Measurements from ENCODE around the gene KRT17.
A peak's percentile ranks its signal among the peaks of the same experiment; 100 is the strongest.
"Not testable (repeated sequence)": the region's sequence is repeated elsewhere in the genome, so short reads cannot be mapped to it uniquely, and the experiment has no call there.

KRT17 gene

GRCh38 chr17:41619036-41619926, 5.1 kb downstream of the KRT17 start:
- DNase-seq, result no peak

- DNase-seq, result no peak
Observed at GRCh38 chr17:41618341-41619035, 5.9 kb downstream of the KRT17 start.

DNA sequence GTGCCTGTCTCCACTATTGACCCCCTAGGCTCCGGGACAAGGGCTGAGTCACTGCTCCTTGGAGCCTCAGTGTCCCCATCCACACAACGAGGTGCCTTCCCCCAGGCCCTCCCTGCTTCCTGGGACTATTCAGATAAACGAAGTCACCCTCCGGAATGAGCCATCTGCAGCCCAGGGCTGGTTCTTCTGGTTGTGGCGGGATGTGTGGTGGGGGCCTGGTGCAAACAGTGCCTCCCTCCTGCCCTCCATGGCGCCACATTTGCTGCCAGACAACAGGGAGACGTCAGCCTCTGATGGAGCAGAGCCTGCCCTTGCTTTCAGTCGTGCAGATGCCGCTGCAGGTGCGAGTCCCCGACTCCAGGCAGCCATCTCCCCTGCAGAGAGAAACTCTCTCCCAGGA, 6.7 kb downstream of the KRT17 start:
- DNase-seq, result no peak

- DNase-seq, result no peak
Observed at GRCh38 chr17:41617136-41617535, 7.2 kb downstream of the KRT17 start.

DNA sequence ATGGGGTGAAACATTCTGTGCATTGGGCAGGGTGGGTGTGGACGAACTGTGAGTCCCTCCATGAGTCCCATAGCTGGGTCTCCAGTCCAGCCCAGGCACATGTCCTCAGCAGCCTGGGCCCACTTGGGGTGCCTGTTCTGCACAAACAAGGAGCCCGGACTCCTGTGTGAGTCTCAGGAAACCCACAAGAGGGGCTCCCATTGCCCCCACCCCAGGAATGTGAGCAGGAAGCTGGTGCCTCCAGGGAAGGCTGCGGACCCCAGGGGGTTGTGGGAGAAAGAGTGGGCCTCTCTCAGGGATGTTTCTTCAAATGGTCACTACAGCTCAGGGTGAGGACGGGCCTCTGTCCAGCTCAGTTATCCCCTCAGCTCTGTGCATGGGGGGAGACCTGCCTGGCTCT, 7.9 kb downstream of the KRT17 start:
- DNase-seq, result not testable (repeated sequence)

DNA sequence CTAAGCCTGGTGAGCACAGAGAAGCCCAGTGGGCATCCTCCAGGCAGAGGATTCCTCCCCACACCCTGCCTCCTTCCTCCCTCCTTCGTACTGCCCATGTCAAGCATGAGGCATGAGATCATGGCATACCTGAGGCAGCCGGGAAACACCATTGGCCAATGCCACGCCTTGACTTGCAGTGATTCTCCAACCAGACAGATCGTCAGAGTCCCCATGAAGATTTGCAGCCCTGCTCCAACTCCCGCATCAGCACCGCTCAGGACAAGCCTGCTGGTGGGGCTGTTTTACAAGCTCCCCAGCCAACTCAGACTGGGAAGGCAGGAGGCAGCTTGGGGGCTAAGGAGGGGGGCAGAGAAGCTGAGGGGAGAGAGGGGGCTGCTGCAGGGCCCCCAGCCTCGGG, 8.9 kb downstream of the KRT17 start:
- no peak for DNase-seq

DNA sequence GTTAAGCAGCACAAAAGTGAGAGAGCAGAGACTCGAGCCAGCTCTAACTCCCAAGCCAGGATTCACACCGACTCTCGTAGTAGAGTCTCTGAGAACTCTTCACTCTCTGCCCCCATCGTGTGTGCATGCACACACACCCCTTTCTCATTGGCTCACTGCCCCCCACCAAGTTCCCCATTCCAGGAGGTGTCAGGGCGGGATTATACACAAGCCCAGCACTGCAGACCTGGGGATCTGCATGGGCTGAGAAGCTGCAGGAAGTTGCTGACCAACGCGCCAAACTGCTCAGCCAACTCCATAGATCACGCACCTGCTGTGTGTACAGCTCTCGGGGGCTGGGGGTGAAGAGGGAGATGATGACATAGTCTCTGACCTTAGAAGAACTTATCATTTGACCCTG, 9.6 kb downstream of the KRT17 start:
- not testable (repeated sequence) for DNase-seq

DNA sequence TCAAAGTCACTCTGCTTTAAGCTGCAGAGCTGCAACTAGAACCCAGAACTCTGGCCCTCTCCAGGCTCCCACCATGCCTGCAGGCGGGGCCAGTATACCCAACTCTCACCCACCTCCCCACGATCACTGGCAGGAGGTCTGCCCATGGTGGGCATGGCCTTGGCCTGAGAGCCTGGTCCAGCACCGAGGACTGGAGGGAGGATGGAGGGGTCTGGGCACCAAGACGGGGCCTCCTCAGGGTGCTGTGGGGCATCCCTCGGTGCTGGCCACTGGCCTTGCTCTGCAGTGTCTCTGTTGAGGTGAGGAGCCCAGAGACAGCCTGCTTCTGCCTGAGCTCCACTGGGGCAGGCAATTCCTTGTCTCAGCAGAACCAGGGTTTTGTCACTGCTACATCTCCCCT, 10.3 kb downstream of the KRT17 start:
- DNase-seq, result no peak

DNA sequence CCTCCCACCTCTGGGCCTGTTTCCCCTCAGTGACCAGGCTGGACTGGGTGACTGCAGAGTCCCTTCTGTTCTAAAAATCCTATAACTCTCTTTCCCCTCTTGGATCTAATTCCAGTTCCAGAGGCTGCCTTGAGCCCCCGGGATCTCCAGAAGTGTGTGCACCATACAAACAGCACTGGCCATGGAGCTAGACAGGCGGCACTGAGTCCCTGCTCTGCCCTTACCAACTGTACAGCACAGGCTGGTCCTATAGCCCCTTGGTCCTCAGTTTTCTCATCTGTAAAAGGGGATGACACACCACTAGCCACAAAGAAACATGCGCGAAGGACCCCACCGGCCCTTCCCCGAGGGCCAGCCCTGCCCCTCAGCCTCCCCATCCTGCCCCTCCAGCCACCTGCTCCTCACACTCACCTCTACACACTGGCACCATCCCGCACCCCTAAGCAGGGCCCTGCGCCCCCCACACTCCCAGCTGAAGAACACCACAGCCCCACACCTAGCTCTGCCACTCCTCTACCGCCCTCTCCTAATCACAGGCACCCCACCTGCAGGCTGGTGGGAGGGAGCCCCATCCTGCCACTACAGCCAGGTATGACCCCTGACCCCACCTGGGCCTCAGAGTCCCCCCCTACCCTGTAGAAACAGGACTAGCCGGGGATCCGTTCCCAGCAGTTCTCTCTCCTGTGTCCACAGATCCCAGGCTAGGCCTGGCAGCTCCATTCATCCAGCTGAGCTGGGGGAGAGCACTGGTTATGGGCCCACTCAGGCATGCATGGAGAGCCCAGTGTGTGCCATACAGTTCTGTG, 10.9 kb downstream of the KRT17 start:
- DNase-seq, result no peak

GRCh38 chr17:41612376-41613160, 11.8 kb downstream of the KRT17 start, which contains the start of gene KRT16:
Gene KRT16, minus strand, starts transcription at chr17:41612767. Its CDS starts 79 bp downstream, at chr17:41612688.
- peak; percentile 78 for DNase-seq

DNA sequence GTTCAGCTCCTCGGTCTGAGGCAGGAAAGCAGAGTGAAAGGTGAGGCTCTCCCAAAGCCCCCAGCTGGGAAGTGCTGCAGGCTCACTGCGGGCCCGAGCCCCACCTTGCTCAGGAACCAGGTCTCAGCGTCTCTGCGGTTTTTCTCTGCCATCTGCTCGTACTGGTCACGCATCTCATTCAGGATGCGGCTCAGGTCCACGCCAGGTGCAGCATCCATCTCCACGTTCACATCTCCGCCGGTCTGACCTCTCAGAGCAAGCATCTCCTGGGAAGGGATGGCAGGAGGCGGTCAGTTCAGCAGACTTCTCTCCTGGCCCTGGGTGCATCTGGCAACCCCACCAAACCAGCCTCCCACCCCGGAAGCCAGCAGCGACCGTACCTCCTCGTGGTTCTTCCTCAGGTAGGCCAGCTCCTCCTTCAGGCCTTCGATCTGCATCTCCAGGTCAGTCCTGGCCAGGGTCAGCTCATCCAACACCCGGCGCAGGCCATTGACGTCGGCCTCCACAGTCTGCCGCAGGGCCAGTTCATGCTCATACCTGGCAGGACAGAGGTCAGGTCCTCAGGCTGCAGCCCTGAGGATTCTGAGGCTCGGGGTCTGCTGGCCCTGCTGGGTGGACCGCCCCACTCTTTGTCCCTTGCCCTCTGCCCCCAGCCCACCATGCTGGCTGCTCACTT, 13.3 kb downstream of the KRT17 start:
- no peak for DNase-seq

DNA sequence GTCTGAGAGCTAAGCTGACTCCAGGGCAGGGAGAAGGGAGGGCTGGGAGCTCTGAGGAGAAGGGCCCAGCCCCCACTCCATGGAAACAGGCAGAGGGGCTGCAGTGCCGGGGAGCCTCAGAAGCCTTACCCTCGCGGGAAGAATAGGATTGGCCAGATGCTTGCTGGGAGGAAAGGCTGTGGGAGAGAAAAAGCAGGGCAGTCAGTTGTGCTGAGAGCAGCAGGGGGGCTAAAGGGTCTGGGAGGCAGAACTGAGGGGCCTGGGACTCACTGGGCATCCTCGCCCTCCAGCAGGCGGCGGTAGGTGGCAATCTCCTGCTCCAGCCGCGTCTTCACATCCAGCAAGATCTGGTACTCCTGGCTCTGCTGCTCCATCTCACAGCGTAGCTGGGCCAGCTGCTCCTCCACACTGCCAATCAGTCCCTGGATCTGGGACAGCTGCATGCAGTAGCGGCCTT, 14.3 kb downstream of the KRT17 start:
- DNase-seq, result not testable (repeated sequence)

DNA sequence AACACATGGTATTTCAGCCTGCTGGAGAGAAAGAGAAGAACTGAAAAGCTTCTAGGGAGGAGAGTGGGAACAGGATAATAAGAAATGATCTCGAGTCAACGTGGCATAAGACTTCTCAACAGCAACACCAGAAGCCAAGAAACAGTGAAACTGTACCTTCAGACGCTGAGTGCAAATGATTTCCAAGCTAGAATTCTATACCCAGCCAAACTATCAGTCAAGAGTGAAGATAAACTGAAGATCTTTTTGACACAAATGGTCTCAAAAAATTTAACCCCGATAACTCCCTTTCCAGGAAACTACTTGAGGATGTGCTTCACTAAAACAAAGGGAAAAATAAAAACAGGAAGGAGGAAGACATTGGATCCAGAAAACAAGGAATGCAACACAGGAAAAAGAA, 17.4 kb downstream of the KRT17 start:
- not testable (repeated sequence) for DNase-seq

DNA sequence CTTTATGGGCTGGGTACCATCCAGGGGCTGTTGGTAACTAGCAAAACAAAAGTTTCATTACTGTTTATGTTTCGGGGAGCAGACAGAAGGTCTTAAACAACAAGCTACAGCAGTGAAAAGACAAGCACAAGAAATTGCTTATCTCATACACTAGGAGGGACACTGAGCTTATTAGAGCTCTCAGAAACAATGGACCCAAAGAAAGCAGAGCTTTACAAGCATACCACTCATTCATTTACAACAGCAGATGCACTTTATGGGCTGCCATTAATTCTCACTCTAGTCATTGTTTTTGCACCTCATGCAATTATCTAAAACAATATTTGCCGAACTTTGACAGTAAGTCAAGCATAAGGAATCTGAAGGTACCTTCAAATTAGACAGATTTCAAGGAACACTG, 21.9 kb downstream of the KRT17 start:
- DNase-seq, result no peak

DNA sequence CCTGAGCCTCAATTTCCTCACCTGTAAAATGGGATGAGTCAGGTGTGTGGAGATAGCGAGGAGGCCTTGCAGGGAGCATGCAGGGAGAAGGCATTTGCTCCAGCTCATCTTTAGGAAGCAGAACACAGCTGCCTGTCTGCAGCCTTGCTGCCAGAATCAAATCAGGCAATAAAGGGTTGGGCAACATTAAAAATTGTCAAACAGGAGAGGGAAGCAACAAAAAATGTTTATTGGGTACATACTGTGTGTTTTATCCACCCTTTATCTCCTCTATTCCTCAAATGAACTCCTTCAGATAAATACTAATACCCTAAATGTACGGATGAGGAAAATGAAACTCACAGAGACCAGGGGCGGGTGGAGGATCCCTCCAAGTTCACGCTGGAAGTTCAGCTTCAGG, 24.1 kb downstream of the KRT17 start:
- no peak for DNase-seq

DNA sequence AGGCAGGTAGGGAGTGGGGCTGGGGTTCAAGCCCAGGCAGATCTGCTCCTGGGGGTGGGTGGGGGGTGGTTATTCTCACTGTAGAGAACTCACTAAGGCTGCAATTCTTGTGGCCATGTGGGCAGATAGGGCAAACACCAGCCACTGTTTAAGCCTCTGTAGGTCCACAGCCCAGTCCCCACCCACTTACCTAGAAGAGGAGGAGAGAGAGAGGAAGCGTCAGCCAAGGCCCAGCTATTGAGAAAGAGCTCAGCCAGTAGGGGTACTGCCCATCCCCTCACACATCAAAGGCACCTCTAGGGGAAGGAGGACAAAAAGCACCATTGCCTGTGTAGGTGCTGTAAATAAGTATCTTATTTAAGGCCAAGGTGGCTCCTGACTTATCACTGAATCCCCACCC, 24.7 kb downstream of the KRT17 start:
- DNase-seq, result no peak

DNA sequence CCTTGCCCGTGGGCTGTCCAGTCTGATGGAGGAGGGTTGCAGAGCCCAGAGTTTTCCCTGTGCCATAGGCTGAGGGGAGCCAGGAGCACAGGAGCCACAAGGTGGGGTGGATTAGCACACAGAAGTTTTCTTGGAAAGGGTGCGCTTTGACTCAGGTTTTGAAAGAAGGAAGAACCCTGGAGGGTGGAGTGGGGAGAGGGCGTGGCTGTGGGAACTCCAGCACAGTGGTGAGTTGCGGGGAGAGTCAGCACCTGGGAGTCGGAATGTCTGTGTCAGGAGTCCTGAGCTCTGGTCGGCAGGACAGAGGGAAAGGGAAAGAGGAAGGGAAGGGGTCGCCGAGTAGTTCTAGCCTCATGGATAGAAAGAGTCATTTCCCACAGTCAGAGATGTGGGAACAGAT, 28.8 kb downstream of the KRT17 start:
- DNase-seq, result no peak

DNA sequence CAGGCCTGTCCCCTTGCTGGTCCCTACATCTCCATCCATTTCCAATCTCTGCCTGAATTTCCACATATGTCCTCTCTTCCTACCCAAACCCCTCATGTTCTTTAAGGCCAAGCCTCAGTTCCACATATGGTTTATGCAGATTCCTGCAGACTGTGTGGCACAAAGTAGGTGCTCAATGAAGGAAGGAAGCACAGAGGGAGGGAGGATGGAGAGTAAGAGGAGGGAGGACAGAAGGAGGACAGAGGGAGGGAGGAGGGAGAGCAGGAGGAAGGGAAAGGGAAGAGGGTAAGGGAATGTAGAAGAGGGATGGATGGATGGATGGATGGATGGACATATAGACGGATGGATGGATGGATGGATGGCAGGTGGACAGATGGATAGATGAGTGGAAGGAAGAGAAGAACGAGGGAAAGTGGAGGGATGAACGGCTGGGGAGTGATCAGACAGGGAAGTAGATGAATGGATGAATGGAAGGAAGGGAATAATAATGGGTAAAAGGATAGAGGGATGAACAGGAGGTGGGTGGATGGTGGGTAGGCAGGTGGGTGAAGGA, 29.9 kb downstream of the KRT17 start:
- DNase-seq, result no peak

GRCh38 chr17:41593306-41593981, 30.9 kb downstream of the KRT17 start:
- DNase-seq, result no peak

GRCh38 chr17:41592601-41593305, 31.6 kb downstream of the KRT17 start:
- no peak for DNase-seq

Data from EL (cell line).